ENCODE results near the gene CNTN5.

Gene CNTN5

DNA sequence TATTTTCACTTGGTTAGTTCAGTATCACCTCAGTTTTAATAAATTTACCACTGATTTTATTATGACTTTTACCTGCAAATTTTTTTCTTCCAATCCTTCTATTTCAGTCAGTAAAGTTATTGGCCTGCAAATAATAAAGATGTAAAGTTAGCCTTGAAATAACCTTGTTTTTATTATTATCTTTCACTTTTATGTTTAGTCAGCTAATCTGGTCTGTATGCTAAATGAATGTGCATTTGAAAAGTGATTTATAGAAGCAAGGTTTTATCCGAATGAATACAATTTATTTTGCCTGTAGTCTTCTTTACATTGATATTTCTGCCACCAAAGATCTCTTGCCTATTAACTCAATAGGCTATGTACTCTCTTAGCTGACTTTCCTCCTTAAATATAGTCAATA is 425.7 kb downstream of the CNTN5 start:
- ChIA-PET CTCF (no interaction called here), POLR2A (no interaction called here)
- H3K36me3 ChIP-seq (ENCODE audit: control insufficient read depth in 2 of 2, insufficient read depth in 1 of 2, low read length in 2 of 2) = no peaks in the 10 kb centered on the region
- H3K9me3 ChIP-seq (ENCODE audit: control insufficient read depth, insufficient read depth, low read depth, low read length) = no peaks in the 10 kb centered on the region
- no peaks in the 10 kb centered on the region for H3K4me1 ChIP-seq (ENCODE audit: control insufficient read depth, insufficient read depth, low read length)
- H3K27ac ChIP-seq (ENCODE audit: extremely low read depth, low read depth, low read length) = no peak overlapping the region
- H3K4me3 ChIP-seq (ENCODE audit: low read depth, low read length) = no peak overlapping the region
- no peak for TF ChIP-seq ZNF629 (tag by site-specific recombination; IDR thresholded peaks at IDR 0.05)
- no peak for TF ChIP-seq ZFP37 (tag by site-specific recombination; IDR thresholded peaks at IDR 0.05)
- no peak for TF ChIP-seq SCRT1 (tag by site-specific recombination; IDR thresholded peaks at IDR 0.05; ENCODE audit: borderline replicate concordance)
- no peak for TF ChIP-seq ATF2 (tag by site-specific recombination; IDR thresholded peaks at IDR 0.05; ENCODE audit: low read depth)
- TF ChIP-seq ZNF521 (tag by site-specific recombination; IDR thresholded peaks at IDR 0.05) = no peak

- ChIA-PET CTCF (interaction anchor here (0.6 kb wide), 1 partner anchor 13 kb away, joined by 9 read pairs; no protein-coding TSS in a partner anchor), POLR2A (no interaction called here)
- no peaks in the 10 kb centered on the region for H3K4me1 ChIP-seq (ENCODE audit: control insufficient read depth, insufficient read depth, low read length)
- H3K27ac ChIP-seq (ENCODE audit: extremely low read depth, low read depth, low read length) = no peak overlapping the region
- no peak overlapping the region for H3K4me3 ChIP-seq (ENCODE audit: low read depth, low read length)
- H3K36me3 ChIP-seq (ENCODE audit: control insufficient read depth in 2 of 2, insufficient read depth in 1 of 2, low read length in 2 of 2) = no peaks in the 10 kb centered on the region
- H3K9me3 ChIP-seq (ENCODE audit: control insufficient read depth, insufficient read depth, low read depth, low read length) = no peaks in the 10 kb centered on the region
- no peak for TF ChIP-seq TSHZ1 (tag by site-specific recombination; IDR thresholded peaks at IDR 0.05; ENCODE audit: borderline replicate concordance)
- TF ChIP-seq SP3 (tag by site-specific recombination; IDR thresholded peaks at IDR 0.05) = no peak
- TF ChIP-seq ZNF169 (tag by site-specific recombination; IDR thresholded peaks at IDR 0.05) = no peak
- TF ChIP-seq ZNF473 (tag by site-specific recombination; IDR thresholded peaks at IDR 0.05) = no peak
- TF ChIP-seq ELK4 (IDR thresholded peaks at IDR 0.05; ENCODE audit: borderline replicate concordance, low read depth, low read length) = no peak
- TF ChIP-seq, protein P1, sequence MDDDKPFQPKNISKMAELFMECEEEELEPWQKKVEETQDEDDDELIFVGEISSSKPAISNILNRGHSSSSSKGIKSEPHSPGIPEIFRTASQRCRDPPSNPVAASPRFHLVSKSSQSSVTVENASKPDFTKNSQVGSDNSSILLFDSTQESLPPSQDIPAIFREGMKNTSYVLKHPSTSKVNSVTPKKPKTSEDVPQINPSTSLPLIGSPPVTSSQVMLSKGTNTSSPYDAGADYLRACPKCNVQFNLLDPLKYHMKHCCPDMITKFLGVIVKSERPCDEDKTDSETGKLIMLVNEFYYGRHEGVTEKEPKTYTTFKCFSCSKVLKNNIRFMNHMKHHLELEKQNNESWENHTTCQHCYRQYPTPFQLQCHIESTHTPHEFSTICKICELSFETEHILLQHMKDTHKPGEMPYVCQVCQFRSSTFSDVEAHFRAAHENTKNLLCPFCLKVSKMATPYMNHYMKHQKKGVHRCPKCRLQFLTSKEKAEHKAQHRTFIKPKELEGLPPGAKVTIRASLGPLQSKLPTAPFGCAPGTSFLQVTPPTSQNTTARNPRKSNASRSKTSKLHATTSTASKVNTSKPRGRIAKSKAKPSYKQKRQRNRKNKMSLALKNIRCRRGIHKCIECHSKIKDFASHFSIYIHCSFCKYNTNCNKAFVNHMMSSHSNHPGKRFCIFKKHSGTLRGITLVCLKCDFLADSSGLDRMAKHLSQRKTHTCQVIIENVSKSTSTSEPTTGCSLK (tag by site-specific recombination; IDR thresholded peaks at IDR 0.05) = no peak
- TF ChIP-seq, protein P2, sequence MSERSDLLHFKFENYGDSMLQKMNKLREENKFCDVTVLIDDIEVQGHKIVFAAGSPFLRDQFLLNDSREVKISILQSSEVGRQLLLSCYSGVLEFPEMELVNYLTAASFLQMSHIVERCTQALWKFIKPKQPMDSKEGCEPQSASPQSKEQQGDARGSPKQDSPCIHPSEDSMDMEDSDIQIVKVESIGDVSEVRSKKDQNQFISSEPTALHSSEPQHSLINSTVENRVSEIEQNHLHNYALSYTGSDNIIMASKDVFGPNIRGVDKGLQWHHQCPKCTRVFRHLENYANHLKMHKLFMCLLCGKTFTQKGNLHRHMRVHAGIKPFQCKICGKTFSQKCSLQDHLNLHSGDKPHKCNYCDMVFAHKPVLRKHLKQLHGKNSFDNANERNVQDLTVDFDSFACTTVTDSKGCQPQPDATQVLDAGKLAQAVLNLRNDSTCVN (tag by site-specific recombination; optimal IDR thresholded peaks at IDR 0.05) = no peak
- no peak for TF ChIP-seq ZFP3 (tag by site-specific recombination; IDR thresholded peaks at IDR 0.05; ENCODE audit: low read depth)
- no peak for TF ChIP-seq ZFP41 (tag by site-specific recombination; IDR thresholded peaks at IDR 0.05; ENCODE audit: borderline replicate concordance)
- TF ChIP-seq ZNF366 (tag by site-specific recombination; conservative IDR thresholded peaks at IDR 0.05) = no peak
- TF ChIP-seq ZNF148 (tag by site-specific recombination; IDR thresholded peaks at IDR 0.05; ENCODE audit: borderline replicate concordance) = no peak
- no peak for TF ChIP-seq MZF1 (tag by site-specific recombination; IDR thresholded peaks at IDR 0.05; ENCODE audit: borderline replicate concordance)
- TF ChIP-seq, protein P3, sequence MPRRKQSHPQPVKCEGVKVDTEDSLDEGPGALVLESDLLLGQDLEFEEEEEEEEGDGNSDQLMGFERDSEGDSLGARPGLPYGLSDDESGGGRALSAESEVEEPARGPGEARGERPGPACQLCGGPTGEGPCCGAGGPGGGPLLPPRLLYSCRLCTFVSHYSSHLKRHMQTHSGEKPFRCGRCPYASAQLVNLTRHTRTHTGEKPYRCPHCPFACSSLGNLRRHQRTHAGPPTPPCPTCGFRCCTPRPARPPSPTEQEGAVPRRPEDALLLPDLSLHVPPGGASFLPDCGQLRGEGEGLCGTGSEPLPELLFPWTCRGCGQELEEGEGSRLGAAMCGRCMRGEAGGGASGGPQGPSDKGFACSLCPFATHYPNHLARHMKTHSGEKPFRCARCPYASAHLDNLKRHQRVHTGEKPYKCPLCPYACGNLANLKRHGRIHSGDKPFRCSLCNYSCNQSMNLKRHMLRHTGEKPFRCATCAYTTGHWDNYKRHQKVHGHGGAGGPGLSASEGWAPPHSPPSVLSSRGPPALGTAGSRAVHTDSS (tag by site-specific recombination; IDR thresholded peaks at IDR 0.05) = no peak
These were observed 428.6 kb downstream of the CNTN5 start for GRCh38 chr11:99449345-99449744.

Data from HEK293 (cell line).